ENCODE data around the gene GALNT7.

DNA sequence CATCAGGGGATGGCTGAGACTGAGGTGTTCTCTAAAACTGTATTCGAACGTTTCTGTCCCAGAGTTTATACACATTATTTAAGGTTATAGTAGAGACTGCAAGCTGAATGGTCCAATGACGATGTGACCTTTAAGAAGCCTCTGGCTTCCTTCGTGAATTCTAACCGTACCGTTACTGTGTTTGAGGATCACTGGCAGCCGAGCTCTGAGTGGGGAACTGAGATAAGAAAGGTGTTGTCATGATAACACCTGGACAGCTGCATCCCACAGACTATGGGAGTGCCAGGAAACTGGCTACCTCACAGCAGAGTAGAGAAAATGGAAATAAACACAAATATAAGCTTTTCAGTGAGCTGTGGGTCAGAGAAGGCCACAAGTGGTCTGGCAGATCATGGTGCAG, 106.5 kb downstream of the GALNT7 start:
- TF ChIP-seq, protein P1, sequence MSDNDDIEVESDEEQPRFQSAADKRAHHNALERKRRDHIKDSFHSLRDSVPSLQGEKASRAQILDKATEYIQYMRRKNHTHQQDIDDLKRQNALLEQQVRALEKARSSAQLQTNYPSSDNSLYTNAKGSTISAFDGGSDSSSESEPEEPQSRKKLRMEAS (IDR thresholded peaks at IDR 0.05; ENCODE audit: low read depth, low read length), result no peak
- TF ChIP-seq MEF2A (IDR thresholded peaks at IDR 0.05; ENCODE audit: insufficient read depth, low read depth, low read length) (no peak), POLR2A (IDR thresholded peaks at IDR 0.05; ENCODE audit: low read depth, low read length) (no peak), HDAC6 (IDR thresholded peaks at IDR 0.05; ENCODE audit: unreplicated experiment) (no peak), BMI1 (IDR thresholded peaks at IDR 0.05; ENCODE audit: borderline replicate concordance) (no peak), EZH2 (IDR thresholded peaks at IDR 0.05; ENCODE audit: borderline replicate concordance, control insufficient read depth, low read depth, low read length) (no peak), POLR2AphosphoS5 (IDR thresholded peaks at IDR 0.05; ENCODE audit: low read length) (no peak), SP1 (IDR thresholded peaks at IDR 0.05; ENCODE audit: low read depth, low read length) (no peak)
- TF ChIP-seq, protein P2, sequence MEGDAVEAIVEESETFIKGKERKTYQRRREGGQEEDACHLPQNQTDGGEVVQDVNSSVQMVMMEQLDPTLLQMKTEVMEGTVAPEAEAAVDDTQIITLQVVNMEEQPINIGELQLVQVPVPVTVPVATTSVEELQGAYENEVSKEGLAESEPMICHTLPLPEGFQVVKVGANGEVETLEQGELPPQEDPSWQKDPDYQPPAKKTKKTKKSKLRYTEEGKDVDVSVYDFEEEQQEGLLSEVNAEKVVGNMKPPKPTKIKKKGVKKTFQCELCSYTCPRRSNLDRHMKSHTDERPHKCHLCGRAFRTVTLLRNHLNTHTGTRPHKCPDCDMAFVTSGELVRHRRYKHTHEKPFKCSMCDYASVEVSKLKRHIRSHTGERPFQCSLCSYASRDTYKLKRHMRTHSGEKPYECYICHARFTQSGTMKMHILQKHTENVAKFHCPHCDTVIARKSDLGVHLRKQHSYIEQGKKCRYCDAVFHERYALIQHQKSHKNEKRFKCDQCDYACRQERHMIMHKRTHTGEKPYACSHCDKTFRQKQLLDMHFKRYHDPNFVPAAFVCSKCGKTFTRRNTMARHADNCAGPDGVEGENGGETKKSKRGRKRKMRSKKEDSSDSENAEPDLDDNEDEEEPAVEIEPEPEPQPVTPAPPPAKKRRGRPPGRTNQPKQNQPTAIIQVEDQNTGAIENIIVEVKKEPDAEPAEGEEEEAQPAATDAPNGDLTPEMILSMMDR (IDR thresholded peaks at IDR 0.05 in 2 of 3, conservative IDR thresholded peaks at IDR 0.05 in 1 of 3; ENCODE audit: control insufficient read depth in 2 of 3, extremely low read depth in 1 of 3, insufficient read depth in 1 of 3, low read depth in 3 of 3, low read length in 3 of 3), result no peak
- TF ChIP-seq, protein P3, sequence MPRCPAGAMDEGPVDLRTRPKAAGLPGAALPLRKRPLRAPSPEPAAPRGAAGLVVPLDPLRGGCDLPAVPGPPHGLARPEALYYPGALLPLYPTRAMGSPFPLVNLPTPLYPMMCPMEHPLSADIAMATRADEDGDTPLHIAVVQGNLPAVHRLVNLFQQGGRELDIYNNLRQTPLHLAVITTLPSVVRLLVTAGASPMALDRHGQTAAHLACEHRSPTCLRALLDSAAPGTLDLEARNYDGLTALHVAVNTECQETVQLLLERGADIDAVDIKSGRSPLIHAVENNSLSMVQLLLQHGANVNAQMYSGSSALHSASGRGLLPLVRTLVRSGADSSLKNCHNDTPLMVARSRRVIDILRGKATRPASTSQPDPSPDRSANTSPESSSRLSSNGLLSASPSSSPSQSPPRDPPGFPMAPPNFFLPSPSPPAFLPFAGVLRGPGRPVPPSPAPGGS (IDR thresholded peaks at IDR 0.05; ENCODE audit: borderline replicate concordance, insufficient read depth, low read depth, low read length, poor library complexity, severe bottlenecking), result no peak
- TF ChIP-seq, protein P4, sequence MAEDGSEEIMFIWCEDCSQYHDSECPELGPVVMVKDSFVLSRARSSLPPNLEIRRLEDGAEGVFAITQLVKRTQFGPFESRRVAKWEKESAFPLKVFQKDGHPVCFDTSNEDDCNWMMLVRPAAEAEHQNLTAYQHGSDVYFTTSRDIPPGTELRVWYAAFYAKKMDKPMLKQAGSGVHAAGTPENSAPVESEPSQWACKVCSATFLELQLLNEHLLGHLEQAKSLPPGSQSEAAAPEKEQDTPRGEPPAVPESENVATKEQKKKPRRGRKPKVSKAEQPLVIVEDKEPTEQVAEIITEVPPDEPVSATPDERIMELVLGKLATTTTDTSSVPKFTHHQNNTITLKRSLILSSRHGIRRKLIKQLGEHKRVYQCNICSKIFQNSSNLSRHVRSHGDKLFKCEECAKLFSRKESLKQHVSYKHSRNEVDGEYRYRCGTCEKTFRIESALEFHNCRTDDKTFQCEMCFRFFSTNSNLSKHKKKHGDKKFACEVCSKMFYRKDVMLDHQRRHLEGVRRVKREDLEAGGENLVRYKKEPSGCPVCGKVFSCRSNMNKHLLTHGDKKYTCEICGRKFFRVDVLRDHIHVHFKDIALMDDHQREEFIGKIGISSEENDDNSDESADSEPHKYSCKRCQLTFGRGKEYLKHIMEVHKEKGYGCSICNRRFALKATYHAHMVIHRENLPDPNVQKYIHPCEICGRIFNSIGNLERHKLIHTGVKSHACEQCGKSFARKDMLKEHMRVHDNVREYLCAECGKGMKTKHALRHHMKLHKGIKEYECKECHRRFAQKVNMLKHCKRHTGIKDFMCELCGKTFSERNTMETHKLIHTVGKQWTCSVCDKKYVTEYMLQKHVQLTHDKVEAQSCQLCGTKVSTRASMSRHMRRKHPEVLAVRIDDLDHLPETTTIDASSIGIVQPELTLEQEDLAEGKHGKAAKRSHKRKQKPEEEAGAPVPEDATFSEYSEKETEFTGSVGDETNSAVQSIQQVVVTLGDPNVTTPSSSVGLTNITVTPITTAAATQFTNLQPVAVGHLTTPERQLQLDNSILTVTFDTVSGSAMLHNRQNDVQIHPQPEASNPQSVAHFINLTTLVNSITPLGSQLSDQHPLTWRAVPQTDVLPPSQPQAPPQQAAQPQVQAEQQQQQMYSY (CRISPR knock-in tag; IDR thresholded peaks at IDR 0.05), result no peak

Measured in GM12878 (cell line).